ENCODE measurements around the gene CLEC4M. TPM values are rescaled to one million over a fixed set of nuclear protein-coding genes. Genes with fewer than 3 reads are reported as not detected.
A peak's percentile ranks its signal among the peaks of the same experiment; 100 is the strongest.
"Not testable (repeated sequence)": the region's sequence is repeated elsewhere in the genome, so short reads cannot be mapped to it uniquely, and the experiment has no call there.

Gene CLEC4M
- total and polyA plus RNA-seq, 4 donors = 0.26 to 2.5 (median 0.78) TPM

GRCh38 chr19:7789447-7789846, 26.4 kb downstream of the CLEC4M start:
- H3K4me3 ChIP-seq = peak overlapping the region; percentile 3
- no peaks in the 10 kb centered on the region for H3K36me3 ChIP-seq (ENCODE audit: control insufficient read depth in 4 of 4, insufficient read depth in 4 of 4, low read length in 4 of 4)
- H3K4me1 ChIP-seq (ENCODE audit: control insufficient read depth in 5 of 5, insufficient read depth in 5 of 5, low read length in 5 of 5) = peaks cover 0 to 6% (median 0%) of the 10 kb centered on the region in 5 donors
- H3K9me3 ChIP-seq (ENCODE audit: control insufficient read depth in 4 of 4, insufficient read depth in 3 of 4, low read length in 3 of 4) = peaks cover 0 to 2% (median 0%) of the 10 kb centered on the region in 4 donors
- H3K27me3 ChIP-seq (ENCODE audit: control insufficient read depth in 3 of 3, insufficient read depth in 3 of 3, low read length in 2 of 3) = peaks cover 0 to 23% (median 20%) of the 10 kb centered on the region in 3 donors
- DNase-seq (no peak), ATAC-seq (ENCODE audit: insufficient read depth, low FRiP score) (no peak)
- no peak overlapping the region for H3K27ac ChIP-seq (ENCODE audit: low read depth in 1 of 2, low read length in 1 of 2)
- TF ChIP-seq CTCF (IDR thresholded peaks at IDR 0.05; ENCODE audit: control extremely low read depth, extremely low read depth) = no peak
- WGBS, 2 donors = 13 to 17% methylated on average over 28 to 31 of the region's 31 CpGs
- no peak overlapping the region for H3K9ac ChIP-seq (ENCODE audit: insufficient read depth in 1 of 2, low read length in 2 of 2)

GRCh38 chr19:7790416-7790815, 27.4 kb downstream of the CLEC4M start:
- no peaks in the 10 kb centered on the region for H3K36me3 ChIP-seq (ENCODE audit: control insufficient read depth in 4 of 4, insufficient read depth in 4 of 4, low read length in 4 of 4)
- TF ChIP-seq CTCF (IDR thresholded peaks at IDR 0.05; ENCODE audit: control extremely low read depth, extremely low read depth) = no peak
- 91 to 92% methylated on average over 14 of the region's 14 CpGs for WGBS, 2 donors
- no peak overlapping the region for H3K27ac ChIP-seq (ENCODE audit: low read depth in 1 of 2, low read length in 1 of 2)
- DNase-seq (no peak), ATAC-seq (ENCODE audit: insufficient read depth, low FRiP score) (no peak)
- H3K4me1 ChIP-seq (ENCODE audit: control insufficient read depth in 5 of 5, insufficient read depth in 5 of 5, low read length in 5 of 5) = peaks cover 0 to 6% (median 0%) of the 10 kb centered on the region in 5 donors
- H3K27me3 ChIP-seq (ENCODE audit: control insufficient read depth in 3 of 3, insufficient read depth in 3 of 3, low read length in 2 of 3) = peaks cover 0 to 23% (median 20%) of the 10 kb centered on the region in 3 donors
- no peak overlapping the region for H3K9ac ChIP-seq (ENCODE audit: insufficient read depth in 1 of 2, low read length in 2 of 2)
- peaks cover 0 to 2% (median 0%) of the 10 kb centered on the region in 4 donors for H3K9me3 ChIP-seq (ENCODE audit: control insufficient read depth in 4 of 4, insufficient read depth in 3 of 4, low read length in 3 of 4)
- no peak overlapping the region for H3K4me3 ChIP-seq

- Histone ChIP-seq H3K9ac (ENCODE audit: insufficient read depth in 1 of 2, low read length in 2 of 2) (no peak overlapping the region), H3K27me3 (ENCODE audit: control insufficient read depth in 3 of 3, insufficient read depth in 3 of 3, low read length in 2 of 3) (peaks cover 0 to 23% (median 16%) of the 10 kb centered on the region in 3 donors), H3K4me3 (no peak overlapping the region), H3K4me1 (ENCODE audit: control insufficient read depth in 5 of 5, insufficient read depth in 5 of 5, low read length in 5 of 5) (peaks cover 0 to 6% (median 0%) of the 10 kb centered on the region in 5 donors), H3K27ac (ENCODE audit: low read depth in 1 of 2, low read length in 1 of 2) (no peak overlapping the region), H3K9me3 (ENCODE audit: control insufficient read depth in 4 of 4, insufficient read depth in 3 of 4, low read length in 3 of 4) (peaks cover 0 to 2% (median 0%) of the 10 kb centered on the region in 4 donors), H3K36me3 (ENCODE audit: control insufficient read depth in 4 of 4, insufficient read depth in 4 of 4, low read length in 4 of 4) (no peaks in the 10 kb centered on the region)
- WGBS, 2 donors = 56 to 75% methylated on average over 7 of the region's 7 CpGs
- ATAC-seq (ENCODE audit: insufficient read depth, low FRiP score) (no peak), DNase-seq (peak in 2 of 3 donors; percentile 26 to 65)
- TF ChIP-seq CTCF (IDR thresholded peaks at IDR 0.05; ENCODE audit: control extremely low read depth, extremely low read depth) = no peak
Observed at GRCh38 chr19:7792281-7792680, 29.2 kb downstream of the CLEC4M start.

- ATAC-seq (ENCODE audit: insufficient read depth, low FRiP score); H3K9me3 ChIP-seq (ENCODE audit: control insufficient read depth in 4 of 4, insufficient read depth in 3 of 4, low read length in 3 of 4); H3K9ac ChIP-seq (ENCODE audit: insufficient read depth in 1 of 2, low read length in 2 of 2); H3K36me3 ChIP-seq (ENCODE audit: control insufficient read depth in 4 of 4, insufficient read depth in 4 of 4, low read length in 4 of 4); H3K4me1 ChIP-seq (ENCODE audit: control insufficient read depth in 5 of 5, insufficient read depth in 5 of 5, low read length in 5 of 5); H3K4me3 ChIP-seq; DNase-seq; H3K27ac ChIP-seq (ENCODE audit: low read depth in 1 of 2, low read length in 1 of 2): not testable (repeated sequence)
- WGBS, 2 donors = 90 to 93% methylated on average over 7 of the region's 7 CpGs
- peaks cover 0 to 18% (median 12%) of the 10 kb centered on the region in 3 donors for H3K27me3 ChIP-seq (ENCODE audit: control insufficient read depth in 3 of 3, insufficient read depth in 3 of 3, low read length in 2 of 3)
Observed at GRCh38 chr19:7792701-7793100, 29.7 kb downstream of the CLEC4M start.

Measured in lung (tissue), 12 donors.